GM12874 (cell line): ENCODE data around the gene NTM.

Experiments used
- CTCF ChIP-seq: IDR thresholded peaks from 2 replicates; pipeline ENCODE4 v1.5.1; 2011; ENCODE audit warnings: low read depth, mild to moderate bottlenecking, control low read depth, low read length, moderate library complexity; ENCODE audit not compliant: insufficient read depth

NTM gene

DNA sequence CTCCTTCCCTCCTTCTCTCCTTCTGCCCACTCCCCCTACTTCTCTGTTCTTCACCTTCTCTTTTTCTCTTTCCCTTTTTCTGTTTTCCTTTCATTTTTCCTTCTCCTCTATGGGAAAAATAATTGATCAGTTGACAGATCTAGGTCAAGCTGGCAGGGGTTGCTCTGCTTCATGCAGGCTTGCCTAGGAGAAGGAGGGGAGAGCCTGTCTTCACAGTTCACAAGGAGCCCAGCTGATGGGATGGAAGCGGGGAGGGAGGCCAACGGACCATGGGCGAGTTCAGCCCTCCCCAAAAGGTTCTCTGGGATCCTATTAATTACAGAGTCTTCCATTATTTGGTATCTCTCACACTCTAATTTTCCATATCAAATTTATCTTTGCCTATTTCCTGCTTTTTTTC lies 5.5 kb downstream of the NTM start:
- TF ChIP-seq CTCF = no peak

GRCh38 chr11:131378931-131379330 lies 8.5 kb downstream of the NTM start:
- TF ChIP-seq CTCF = no peak

- no peak for TF ChIP-seq CTCF
These were observed 15.5 kb downstream of the NTM start for GRCh38 chr11:131385763-131386390.

DNA sequence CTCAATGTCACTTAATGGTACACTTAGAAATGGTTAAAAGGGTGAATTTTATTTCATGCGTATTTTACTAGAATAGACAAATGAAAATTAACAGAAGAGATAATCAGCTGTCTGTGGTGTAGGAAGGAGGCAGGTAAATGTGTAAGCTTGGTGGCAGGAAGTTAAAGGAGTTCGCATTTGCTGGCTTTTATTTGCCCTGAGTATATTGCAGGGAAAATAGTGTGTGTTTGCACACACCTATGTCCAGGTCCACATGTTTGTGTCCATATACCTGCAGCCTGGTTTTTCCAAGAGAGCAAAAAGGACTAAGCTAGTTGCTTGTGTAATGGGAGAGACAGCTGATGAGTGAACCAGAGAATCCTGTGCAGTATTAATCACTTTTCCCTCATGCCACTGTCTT lies 16.0 kb downstream of the NTM start:
- no peak for TF ChIP-seq CTCF

DNA sequence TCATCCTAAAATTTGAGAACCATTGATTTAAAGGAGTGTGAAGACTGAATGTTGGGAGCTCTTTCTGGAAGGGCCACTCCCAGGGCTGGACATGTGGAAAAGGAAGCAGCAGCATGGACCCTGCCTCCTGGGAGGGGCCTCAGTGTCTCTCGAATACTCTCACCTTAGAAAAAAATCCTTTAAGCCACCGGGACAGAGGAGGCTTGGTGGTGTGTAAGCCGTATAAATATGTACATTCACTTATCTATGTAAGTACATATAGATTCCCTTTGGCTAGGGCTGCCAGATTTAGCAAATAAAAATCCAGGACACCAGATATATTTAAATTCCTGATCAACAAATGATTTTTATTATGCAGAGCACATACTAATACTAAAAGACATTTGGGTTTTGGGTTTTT lies 17.6 kb downstream of the NTM start:
- no peak for TF ChIP-seq CTCF

DNA sequence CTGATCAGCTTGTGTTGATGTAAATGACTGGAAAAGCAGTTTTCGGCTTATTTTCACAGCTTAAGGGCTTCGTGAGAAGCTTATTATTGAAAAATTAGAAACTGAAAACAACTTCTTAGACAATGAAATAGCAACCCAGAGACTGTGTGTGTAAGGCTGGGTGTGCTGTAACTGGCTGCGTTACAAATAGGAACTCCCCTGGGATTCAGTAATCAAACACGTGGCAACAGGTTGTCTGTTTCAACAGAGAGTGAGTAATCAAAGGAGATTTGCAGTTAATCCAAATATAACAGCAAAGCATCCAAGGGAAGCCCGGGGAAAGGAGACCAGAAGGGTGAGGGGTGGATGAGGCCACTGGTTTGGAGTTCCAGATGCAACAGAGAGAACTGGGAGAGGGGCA lies 19.2 kb downstream of the NTM start:
- TF ChIP-seq CTCF = no peak

GRCh38 chr11:131391176-131391575 lies 20.8 kb downstream of the NTM start:
- no peak for TF ChIP-seq CTCF
